Measurements from ENCODE around the gene TRPV5.

Gene TRPV5

DNA sequence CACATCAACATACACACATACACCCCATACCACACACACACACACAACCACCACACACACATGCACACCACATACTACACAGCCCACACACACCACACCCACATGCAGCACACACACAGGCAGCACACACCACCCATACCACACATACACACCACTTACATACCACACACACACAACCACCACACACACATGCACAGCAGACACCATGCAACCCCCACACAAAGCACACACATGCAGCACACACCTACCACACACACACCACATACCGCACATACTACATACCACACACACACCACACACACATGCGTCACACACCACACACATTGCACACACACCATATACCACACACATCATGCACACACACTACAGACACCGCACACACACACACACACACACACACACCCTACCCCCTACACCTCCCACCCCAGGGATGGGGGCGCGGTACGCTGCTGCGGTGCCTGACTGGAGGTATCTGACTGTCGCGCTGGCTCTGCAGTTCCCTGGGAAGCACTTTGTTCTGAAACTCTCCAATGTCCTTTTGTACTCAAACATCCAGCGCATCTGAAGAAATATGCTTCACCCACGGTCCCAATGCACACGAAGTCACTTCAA lies 42.6 kb downstream of the TRPV5 start:
- FAIRE-seq, result no peak

GRCh38 chr7:142889816-142890215 lies 43.7 kb downstream of the TRPV5 start:
- DNase-seq (ENCODE audit: extremely low spot score, insufficient read length, low read depth), result no peak

More for the DNA sequence above, 42.6 kb downstream of the TRPV5 start:
- DNase-seq (ENCODE audit: extremely low spot score, insufficient read length, low read depth), result no peak

GRCh38 chr7:142887282-142888015 lies 46.1 kb downstream of the TRPV5 start:
- DNase-seq (ENCODE audit: extremely low spot score, insufficient read length, low read depth), result no peak
- no peak for FAIRE-seq

More at GRCh38 chr7:142889816-142890215, 43.7 kb downstream of the TRPV5 start:
- FAIRE-seq, result no peak

DNA sequence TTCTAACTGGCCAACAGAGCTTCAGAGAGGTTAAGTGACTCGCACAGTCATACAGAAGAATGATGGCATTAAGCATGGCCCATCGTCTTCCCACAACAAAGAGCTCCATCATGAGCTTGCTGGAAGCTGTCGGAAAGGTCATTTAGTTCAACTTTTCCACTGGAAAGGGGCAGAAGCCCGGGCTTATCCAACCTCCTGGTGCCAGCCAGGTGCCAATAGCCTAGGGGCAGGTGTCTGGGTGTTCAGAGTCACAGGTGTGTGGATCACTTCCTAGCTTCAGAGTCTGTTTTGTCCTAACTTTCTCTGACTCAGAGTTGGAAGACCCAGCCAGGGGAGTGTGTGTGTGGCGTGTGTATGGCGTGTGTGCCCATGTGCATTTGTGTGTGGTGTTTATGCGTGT lies 46.7 kb downstream of the TRPV5 start:
- FAIRE-seq (no peak), DNase-seq (ENCODE audit: extremely low spot score, insufficient read length, low read depth) (no peak)

GRCh38 chr7:142885311-142886230 lies 48.0 kb downstream of the TRPV5 start, which contains the start of gene TRPV6:
Gene TRPV6 (minus strand): TSS chr7:142885745.
- no peak for DNase-seq (ENCODE audit: extremely low spot score, insufficient read length, low read depth)
- no peak for FAIRE-seq

DNA sequence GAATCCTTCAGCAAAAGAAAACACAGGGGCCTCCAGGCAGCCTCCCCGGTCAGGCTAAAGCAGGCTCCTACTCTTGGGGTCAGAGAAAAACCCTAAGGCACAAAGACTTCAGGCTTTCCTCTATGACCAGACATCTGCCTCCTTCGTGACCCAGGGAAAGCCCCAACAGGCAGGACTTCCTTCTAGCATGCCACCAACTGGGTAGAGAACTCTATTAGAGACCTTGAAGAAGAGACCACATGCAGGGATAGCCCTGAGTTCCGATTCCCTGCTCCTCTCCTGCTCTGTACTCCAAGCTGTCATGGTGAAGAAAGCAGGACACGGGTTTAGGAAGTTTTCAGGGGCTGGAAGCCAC lies 49.3 kb downstream of the TRPV5 start:
- FAIRE-seq, result no peak

DNA sequence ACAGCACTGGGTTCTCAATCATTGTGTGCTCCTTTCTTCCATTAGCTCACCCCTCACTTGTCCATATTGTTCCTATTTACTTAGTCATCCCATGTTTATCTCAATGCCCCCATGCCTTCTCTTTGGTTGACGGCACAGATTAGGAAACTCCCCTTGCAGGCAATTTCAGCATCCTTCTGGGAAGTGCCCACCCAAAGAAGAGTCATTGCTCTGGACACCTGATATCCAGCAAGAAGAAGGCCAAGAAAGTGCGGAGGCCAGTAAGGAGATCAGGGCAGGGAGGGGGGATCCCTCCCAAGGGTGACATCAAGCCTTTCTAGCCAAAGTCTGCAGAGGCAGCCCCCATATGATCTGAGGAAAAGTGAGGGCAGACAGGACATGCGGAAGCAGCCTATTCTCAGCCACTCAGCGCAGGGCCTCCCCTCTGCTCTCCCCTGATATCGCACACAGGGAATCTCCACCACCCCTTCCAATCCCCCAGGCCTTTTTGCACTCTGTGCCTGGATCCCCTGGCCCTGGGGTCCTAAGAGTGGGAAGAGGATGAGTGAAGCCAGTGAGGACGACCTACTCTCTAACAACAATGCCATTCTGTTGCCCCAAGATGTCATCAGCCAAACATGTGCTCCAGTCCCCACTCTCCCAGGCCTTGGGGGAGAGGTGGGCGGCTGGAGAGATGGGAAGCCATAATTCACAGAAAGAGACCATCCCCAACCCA lies 49.8 kb downstream of the TRPV5 start:
- no peak for FAIRE-seq

More for the DNA sequence above, 49.3 kb downstream of the TRPV5 start:
- no peak for DNase-seq (ENCODE audit: extremely low spot score, insufficient read length, low read depth)

DNA sequence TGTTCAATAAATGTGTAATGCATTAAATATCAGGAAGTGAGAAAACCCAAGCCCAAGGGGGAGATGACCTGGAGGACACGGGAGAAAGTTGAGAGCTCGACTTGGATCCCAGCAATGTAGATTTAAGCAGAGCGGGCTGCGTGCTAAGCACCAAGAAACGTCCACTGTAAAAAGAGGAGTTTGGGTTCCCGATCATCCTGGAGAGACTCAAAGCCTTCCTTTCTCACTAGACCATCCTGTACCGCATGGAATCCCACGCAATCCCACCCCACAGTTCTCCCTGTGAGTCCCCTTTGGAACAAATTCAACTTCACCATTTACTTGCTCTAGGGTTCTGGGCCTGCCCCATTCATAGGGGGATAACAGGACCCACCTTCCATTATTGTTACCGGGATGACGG lies 50.4 kb downstream of the TRPV5 start:
- no peak for FAIRE-seq
- DNase-seq (ENCODE audit: extremely low spot score, insufficient read length, low read depth), result no peak

More for the DNA sequence above, 49.8 kb downstream of the TRPV5 start:
- no peak for DNase-seq (ENCODE audit: extremely low spot score, insufficient read length, low read depth)

- FAIRE-seq, result no peak
- DNase-seq (ENCODE audit: extremely low spot score, insufficient read length, low read depth), result no peak
Observed at GRCh38 chr7:142882338-142882678, 51.2 kb downstream of the TRPV5 start.

- peak; percentile 39 for FAIRE-seq
- DNase-seq (ENCODE audit: extremely low spot score, insufficient read length, low read depth), result no peak
Observed at GRCh38 chr7:142881586-142882337, 51.8 kb downstream of the TRPV5 start.

- FAIRE-seq (peak; percentile 44), DNase-seq (ENCODE audit: extremely low spot score, insufficient read length, low read depth) (no peak)
Observed at GRCh38 chr7:142880876-142881505, 52.6 kb downstream of the TRPV5 start.

- DNase-seq (ENCODE audit: extremely low spot score, insufficient read length, low read depth) (no peak), FAIRE-seq (no peak)
Observed at GRCh38 chr7:142879060-142879459, 54.5 kb downstream of the TRPV5 start.

DNA sequence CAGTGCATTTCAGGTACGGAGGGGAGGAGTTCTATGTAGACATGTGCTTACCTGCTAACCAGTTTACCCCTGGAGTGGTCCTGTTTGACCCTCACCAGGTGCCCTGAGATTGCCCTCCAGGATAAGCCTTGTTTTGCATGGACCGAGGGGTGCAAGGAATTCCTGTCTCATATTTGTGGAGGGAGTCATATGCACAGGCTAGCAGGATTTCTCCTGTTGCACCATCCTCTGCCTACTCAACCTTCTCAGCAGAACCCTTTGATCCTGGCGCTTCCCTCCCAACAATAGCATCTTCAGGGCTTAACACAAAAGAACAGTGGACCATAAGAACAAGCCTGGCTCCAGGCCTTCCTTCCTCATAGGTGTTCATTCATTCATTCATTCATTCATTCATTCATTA lies 55.2 kb downstream of the TRPV5 start:
- FAIRE-seq (no peak), DNase-seq (ENCODE audit: extremely low spot score, insufficient read length, low read depth) (no peak)

GRCh38 chr7:142876991-142877910 lies 56.3 kb downstream of the TRPV5 start:
- DNase-seq (ENCODE audit: extremely low spot score, insufficient read length, low read depth) (no peak), FAIRE-seq (no peak)

DNA sequence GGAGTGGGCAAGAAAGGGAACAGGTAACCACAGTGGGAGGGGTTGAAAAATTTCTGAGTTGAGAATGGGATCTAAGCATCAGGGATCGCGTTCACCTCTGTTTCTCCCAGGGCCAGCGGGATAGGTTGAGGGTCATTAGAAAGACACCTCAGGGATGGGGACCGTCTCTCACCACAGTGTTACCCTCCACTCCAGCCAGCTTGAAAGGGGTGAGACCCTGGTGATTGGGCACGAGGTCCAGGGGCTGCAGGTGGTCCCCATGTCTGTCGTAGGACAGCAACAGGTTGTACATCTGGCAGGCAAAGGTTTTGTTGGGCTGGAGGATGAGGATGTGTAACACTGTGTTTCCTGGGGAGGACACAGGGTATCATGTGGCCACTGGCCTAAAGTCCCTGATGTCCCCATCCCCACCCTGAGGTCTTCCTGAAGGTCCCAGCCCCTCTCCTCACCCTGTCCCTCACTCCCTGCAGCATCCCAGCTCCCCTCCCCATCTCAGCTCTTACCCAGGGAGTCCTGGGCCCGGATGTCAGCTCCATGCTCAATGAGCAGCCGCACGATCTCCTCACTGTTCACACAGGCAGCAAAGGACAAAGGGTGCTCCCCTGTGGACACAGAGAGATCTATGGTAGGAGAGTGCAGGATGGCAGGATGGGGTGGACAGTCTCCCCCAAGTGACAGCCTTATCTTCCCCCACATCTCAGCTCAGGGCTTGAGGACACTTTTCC lies 57.1 kb downstream of the TRPV5 start:
- FAIRE-seq (no peak), DNase-seq (ENCODE audit: extremely low spot score, insufficient read length, low read depth) (no peak)

DNA sequence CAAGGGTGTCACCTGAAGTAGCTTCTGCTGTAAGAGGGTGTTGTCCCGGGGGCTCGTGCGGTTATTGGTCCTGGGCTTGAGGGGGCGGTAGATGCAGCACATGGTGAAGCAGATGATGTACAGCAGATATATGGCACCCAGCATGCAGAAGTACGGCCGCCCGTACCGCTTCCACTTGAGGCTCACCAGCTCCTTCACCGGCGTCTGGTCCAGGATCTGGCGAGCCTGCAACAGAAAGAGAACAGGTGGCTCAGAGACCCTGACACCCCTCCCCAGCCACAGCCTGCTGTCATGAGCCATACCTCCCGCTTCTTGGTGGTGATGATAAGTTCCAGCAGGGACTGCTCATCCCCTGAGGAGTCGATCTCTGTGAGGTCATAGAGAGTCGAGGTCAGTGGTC lies 58.1 kb downstream of the TRPV5 start:
- no peak for DNase-seq (ENCODE audit: extremely low spot score, insufficient read length, low read depth)
- no peak for FAIRE-seq

GRCh38 chr7:142874837-142875236 lies 58.7 kb downstream of the TRPV5 start:
- FAIRE-seq, result no peak
- DNase-seq (ENCODE audit: extremely low spot score, insufficient read length, low read depth), result no peak
